ENCODE data around the gene CRY2. TPM values are rescaled to one million over a fixed set of nuclear protein-coding genes. Genes with fewer than 3 reads are reported as not detected.

The CRY2 gene
- total RNA-seq, 4 donors from 2014 or later: 48.8 to 96.4 (median 54.6) TPM

DNA sequence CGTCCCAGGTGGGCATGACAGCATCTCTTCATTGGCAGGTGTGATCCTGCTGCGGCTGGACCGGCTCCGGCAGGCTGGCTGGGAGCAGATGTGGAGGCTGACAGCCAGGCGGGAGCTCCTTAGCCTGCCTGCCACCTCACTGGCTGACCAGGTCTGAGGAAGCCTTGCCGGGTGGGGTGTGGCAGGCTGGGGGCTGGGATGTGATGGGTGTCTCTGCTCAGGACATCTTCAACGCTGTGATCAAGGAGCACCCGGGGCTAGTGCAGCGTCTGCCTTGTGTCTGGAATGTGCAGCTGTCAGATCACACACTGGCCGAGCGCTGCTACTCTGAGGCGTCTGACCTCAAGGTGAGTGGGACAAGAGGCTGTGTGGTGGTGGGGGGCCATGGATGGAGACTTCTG lies 78.7 kb downstream of the CRY2 start:
- H3K9me3 ChIP-seq: no peaks in the 10 kb centered on the region
- H3K36me3 ChIP-seq: peaks cover 0 to 11% (median 0%) of the 10 kb centered on the region in 3 donors
- peaks cover 0 to 40% (median 17%) of the 10 kb centered on the region in 4 donors for H3K4me1 ChIP-seq
- H3K4me3 ChIP-seq: no peak overlapping the region
- no peak overlapping the region for H3K27ac ChIP-seq
- DNase-seq (ENCODE audit: low spot score in 2 of 2): no peak
- H3K27me3 ChIP-seq: peaks cover 0 to 33% of the 10 kb centered on the region in 2 donors
- TF ChIP-seq EP300 (IDR thresholded peaks at IDR 0.05) (no peak), POLR2A (IDR thresholded peaks at IDR 0.05) (no peak)
- TF ChIP-seq, protein P1, sequence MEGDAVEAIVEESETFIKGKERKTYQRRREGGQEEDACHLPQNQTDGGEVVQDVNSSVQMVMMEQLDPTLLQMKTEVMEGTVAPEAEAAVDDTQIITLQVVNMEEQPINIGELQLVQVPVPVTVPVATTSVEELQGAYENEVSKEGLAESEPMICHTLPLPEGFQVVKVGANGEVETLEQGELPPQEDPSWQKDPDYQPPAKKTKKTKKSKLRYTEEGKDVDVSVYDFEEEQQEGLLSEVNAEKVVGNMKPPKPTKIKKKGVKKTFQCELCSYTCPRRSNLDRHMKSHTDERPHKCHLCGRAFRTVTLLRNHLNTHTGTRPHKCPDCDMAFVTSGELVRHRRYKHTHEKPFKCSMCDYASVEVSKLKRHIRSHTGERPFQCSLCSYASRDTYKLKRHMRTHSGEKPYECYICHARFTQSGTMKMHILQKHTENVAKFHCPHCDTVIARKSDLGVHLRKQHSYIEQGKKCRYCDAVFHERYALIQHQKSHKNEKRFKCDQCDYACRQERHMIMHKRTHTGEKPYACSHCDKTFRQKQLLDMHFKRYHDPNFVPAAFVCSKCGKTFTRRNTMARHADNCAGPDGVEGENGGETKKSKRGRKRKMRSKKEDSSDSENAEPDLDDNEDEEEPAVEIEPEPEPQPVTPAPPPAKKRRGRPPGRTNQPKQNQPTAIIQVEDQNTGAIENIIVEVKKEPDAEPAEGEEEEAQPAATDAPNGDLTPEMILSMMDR (IDR thresholded peaks at IDR 0.05): no peak
- WGBS, 2 donors: 55 to 67% methylated on average over 6 to 12 of the region's 12 CpGs

DNA sequence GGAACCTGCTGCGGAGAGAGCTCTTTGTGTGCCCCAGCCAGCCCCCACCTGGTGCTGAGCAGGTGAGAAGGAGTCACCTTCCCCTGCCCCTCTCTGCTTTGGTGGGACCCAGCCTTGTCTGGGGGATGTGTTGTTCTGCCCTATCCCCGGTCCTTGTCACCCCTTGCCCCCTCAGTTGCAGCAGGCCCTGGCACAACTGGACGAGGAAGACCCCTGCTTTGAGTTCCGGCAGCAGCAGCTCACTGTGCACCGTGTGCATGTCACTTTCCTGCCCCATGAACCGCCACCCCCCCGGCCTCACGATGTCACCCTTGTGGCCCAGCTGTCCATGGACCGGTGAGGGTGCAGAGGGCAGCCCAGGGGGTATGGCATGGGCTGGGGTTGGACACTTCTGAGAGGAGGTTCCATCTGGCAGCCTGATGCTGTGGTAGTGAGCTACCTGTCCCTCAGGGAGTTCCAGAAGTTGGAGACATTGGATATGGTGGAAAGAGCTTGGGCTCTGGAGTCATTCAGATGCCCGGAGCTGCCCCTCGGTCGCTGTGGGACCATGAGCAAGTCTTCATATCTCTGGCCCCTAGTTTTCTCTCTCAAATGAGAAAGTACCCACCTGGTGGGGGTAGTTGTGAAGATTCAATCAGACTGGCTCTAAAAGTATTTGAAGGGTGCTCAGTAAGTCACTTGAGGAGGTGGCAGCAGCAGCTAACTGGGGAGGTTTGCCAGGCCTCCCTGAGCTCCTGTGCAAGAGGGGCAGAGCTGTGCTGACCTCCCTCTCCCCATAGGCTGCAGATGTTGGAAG lies 79.5 kb downstream of the CRY2 start:
- DNase-seq (ENCODE audit: low spot score in 2 of 2): no peak
- Histone ChIP-seq H3K27me3 (peaks cover 0 to 26% of the 10 kb centered on the region in 2 donors), H3K9me3 (no peaks in the 10 kb centered on the region), H3K4me1 (peaks cover 0 to 39% (median 16%) of the 10 kb centered on the region in 4 donors), H3K4me3 (no peak overlapping the region), H3K27ac (no peak overlapping the region), H3K36me3 (peaks cover 0 to 19% (median 0%) of the 10 kb centered on the region in 3 donors)
- TF ChIP-seq, protein P1 (IDR thresholded peaks at IDR 0.05): no peak
- TF ChIP-seq POLR2A (IDR thresholded peaks at IDR 0.05) (no peak), EP300 (IDR thresholded peaks at IDR 0.05) (no peak)
- WGBS, 2 donors: 89% methylated on average over 11 to 12 of the region's 12 CpGs

DNA sequence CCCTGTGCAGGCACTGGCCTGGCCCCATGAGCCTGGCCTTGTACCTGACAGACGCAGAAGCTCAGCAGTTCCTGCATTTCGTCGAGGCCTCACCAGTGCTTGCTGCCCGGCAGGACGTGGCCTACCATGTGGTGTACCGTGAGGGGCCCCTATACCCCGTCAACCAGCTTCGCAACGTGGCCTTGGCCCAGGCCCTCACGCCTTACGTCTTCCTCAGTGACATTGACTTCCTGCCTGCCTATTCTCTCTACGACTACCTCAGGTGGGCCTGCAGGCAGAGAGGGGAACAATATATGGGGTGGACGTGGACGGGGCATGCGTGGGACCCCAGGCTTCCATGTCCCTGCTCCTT lies 80.0 kb downstream of the CRY2 start:
- Histone ChIP-seq H3K36me3 (peaks cover 0 to 25% (median 0%) of the 10 kb centered on the region in 3 donors), H3K27ac (no peak overlapping the region), H3K4me1 (peaks cover 0 to 33% (median 11%) of the 10 kb centered on the region in 4 donors), H3K27me3 (peaks cover 0 to 20% of the 10 kb centered on the region in 2 donors), H3K4me3 (no peak overlapping the region), H3K9me3 (no peaks in the 10 kb centered on the region)
- TF ChIP-seq EP300 (IDR thresholded peaks at IDR 0.05) (no peak), POLR2A (IDR thresholded peaks at IDR 0.05) (no peak)
- TF ChIP-seq, protein P1 (IDR thresholded peaks at IDR 0.05): no peak
- 75 to 79% methylated on average over 13 to 15 of the region's 15 CpGs for WGBS, 2 donors
- DNase-seq (ENCODE audit: low spot score in 2 of 2): no peak

DNA sequence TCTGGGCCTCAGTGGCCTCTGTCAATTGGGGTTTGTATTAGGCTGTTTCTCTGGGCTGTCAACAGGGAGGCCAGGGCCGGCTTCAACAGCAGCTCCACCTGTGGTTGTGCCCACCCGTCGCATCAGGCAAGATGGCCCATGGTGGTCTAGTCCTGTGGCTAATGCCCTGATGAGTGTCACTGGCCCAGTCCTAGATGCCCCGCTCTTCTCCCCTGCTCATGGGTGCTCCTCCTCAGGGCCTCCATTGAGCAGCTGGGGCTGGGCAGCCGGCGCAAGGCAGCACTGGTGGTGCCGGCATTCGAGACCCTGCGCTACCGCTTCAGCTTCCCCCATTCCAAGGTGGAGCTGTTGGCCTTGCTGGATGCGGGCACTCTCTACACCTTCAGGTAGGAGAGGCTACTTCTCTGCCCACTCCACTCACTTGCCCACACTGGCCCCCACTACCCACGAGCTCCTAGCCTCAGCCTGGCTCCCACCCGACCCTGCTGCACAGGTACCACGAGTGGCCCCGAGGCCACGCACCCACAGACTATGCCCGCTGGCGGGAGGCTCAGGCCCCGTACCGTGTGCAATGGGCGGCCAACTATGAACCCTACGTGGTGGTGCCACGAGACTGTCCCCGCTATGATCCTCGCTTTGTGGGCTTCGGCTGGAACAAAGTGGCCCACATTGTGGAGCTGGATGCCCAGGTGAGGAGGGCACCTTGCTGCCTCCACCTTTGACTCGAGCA lies 80.6 kb downstream of the CRY2 start:
- Histone ChIP-seq H3K27ac (no peak overlapping the region), H3K36me3 (peaks cover 0 to 30% (median 0%) of the 10 kb centered on the region in 3 donors), H3K9me3 (no peaks in the 10 kb centered on the region), H3K27me3 (peaks cover 0 to 16% of the 10 kb centered on the region in 2 donors), H3K4me3 (no peak overlapping the region), H3K4me1 (peaks cover 0 to 28% (median 5%) of the 10 kb centered on the region in 4 donors)
- TF ChIP-seq, protein P1 (IDR thresholded peaks at IDR 0.05): no peak
- no peak for TF ChIP-seq POLR2A (IDR thresholded peaks at IDR 0.05)
- DNase-seq (ENCODE audit: low spot score in 2 of 2): no peak
- WGBS, 2 donors: 92 to 100% methylated on average over 2 to 21 of the region's 27 CpGs
